GM21367 (cell line): ENCODE measurements around the gene SPTLC3.
"Not testable (repeated sequence)": the region's sequence is repeated elsewhere in the genome, so short reads cannot be mapped to it uniquely, and the experiment has no call there.

Experiments
- ATAC-seq: cut with Tn5 transposase; IDR thresholded peaks from one replicate; pipeline ENCODE4 v1.9.1; 2021; ENCODE audit not compliant: unreplicated experiment

SPTLC3 gene

DNA sequence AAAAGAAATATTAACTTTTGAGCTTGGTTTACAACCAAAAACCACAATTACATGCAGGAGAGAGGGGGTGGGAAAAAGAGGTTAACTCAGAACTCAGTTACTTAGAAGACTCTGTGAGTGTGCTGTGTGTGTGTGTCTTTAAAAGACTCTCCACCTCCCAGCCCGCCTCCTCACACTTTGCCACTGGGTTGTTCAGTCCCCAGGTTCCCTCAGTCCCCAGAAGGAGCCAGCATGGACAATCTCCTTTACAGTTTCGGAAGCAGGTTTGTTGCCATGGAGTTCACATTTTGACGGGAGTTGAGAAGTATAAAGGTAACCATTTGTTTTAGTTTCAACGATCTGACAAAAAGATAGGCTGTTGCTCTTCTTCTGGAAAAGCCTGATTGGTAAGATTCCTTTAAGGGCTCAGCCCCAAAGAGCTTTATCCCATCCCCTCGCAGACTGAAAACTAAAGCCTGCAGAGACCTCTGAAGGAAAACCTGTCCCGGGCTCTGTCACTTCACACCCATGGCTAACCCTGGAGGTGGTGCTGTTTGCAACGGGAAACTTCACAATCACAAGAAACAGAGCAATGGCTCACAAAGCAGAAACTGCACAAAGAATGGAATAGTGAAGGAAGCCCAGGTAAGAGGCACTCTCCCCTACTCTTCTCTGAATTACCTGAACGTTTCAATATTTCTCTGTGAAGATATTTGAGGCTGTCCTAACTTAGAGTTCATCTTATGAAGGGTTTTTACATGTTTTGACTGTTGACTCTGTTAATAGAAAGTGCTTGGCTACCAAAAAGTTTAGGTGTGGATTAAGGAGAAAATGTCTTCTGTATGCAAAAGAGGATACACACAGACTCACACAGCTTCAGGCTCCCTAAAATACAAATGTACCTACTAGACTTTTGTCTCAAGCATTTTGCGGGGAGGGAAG lies at the start of gene SPTLC3:
Gene SPTLC3, plus strand, starts transcription at position 212 of the 921 bp plus-strand sequence. Its CDS starts 296 bp downstream, at position 508.
- ATAC-seq = peak; percentile 22

DNA sequence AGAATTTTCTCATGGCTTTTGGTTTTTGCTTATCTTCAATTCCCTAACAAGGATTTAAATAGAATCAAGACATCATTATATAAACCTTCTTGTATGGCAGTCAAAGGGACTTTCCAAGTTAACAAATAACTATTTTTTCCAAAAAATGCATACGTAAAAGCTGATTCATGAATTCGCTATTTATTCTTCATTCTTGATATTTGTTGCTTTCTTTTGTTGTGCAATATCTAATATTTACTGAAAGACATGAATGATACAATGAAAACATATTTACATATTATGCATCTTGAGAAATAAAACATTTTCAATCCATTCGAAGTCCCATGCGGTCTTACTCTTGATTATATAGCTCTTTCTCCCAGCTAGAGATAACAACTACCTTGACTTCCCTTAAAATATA lies 47.0 kb upstream of the SPTLC3 start:
- no peak for ATAC-seq

DNA sequence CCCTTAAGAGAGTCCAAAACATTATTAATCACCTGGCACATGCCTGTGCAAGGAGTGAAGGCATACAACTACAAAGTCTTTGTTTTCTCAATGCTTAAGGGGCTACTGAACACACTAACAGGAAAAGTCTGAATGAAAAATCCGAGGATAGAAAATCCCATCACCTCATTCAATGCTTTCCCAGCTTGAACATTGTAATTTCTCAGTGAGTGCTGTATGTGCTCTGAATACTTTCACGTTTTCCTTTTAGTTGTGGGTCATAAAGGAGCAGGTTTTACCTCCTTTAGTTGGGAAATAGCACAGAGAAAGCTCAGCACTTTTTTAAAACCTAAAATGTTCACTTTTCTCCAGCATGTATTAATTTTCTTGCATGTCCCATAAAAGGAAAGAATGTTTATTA lies 45.9 kb upstream of the SPTLC3 start:
- no peak for ATAC-seq

DNA sequence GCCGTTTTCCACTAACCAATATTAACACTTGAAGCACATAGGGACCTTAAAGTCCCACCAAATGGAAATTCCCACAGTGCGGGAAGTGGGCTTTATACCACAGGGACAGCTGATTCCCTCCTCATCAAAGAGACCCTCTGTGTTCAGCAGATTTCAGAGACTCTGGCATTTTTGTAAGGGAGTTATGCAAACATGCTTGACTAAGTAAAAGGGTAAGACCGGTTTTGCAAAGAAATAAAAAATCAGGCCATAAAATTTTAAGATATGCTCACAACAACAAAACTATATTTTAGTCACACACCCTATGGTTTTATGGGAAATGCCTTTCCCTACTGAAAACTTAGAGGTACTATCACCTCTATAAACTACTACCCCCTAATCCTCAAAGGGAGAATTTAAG lies 45.4 kb upstream of the SPTLC3 start:
- ATAC-seq = no peak

DNA sequence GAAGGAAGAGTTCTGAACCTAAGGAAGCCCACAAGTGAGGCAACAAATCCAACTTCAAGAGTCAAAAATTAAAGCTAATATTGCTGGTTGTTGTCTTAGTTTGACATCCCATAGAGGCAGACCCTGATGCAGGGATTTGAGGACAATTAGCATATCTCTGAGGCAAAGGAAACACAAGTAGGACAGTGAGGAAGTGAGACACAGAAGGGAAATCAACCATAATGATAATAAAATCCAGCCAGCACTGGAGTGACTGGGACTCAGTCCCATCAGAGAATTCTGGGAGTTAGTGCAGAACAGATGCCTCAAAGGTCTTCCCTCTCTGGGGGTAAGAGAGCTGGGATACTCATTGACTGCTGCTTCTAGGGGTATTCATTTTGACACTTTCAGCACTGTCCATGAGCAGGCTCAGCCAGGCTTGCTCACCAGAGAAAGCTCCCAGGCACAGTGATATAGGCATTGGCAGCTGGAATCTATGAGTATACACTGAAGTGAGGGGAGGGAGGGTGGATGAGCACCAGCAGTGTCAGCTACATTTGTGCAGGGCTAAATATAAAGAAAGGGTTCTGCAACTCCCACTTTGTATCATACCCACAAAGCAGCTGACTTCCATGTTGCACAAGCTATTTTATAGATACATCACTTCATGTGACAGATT lies 43.4 kb upstream of the SPTLC3 start:
- no peak for ATAC-seq

DNA sequence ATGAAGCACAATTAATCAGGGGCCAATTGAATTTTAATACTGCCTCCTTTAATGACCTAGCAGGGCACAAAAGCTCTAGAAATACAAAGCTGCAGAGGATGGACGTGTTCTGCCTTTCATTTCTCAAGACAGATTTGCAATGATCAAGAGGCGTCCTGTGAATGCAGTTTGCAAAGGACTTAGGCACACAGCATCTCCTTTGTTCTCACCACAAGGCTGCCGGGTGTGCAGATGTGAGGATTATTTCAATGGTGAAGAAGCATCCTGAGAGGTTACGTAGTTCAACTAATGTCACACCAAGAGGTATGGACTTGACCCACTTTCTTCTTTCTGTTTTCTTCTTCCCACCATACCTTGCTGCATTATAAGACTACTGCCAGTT lies 42.9 kb upstream of the SPTLC3 start:
- ATAC-seq = no peak

DNA sequence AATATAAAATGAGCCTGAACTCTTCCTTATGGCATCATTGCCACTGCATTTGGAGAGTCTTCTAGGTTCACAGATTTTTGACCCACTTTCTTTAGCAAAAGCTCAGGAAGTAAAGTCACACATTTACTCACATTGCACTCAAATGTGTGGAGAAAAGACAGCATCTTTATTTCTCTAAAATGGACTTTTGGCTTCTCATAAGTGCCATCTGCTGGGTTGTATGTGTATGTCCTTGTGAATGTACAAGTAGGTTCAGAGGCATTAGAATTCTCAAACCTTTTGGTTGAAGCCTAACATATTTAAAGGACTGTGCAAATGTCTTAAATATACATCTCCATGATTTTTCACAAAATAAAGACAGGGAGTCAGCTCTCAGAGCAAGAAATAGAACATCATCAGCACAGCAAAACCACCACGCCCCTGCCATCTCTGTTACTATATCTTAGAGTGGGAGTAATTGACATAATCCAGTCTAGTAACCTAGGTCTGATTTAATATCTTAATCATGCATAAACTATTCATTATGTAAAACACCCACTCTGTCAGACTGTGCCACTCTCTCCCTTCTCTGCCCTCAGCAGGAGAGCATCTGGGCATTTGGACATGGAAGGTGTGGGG lies 42.2 kb upstream of the SPTLC3 start:
- ATAC-seq = no peak

DNA sequence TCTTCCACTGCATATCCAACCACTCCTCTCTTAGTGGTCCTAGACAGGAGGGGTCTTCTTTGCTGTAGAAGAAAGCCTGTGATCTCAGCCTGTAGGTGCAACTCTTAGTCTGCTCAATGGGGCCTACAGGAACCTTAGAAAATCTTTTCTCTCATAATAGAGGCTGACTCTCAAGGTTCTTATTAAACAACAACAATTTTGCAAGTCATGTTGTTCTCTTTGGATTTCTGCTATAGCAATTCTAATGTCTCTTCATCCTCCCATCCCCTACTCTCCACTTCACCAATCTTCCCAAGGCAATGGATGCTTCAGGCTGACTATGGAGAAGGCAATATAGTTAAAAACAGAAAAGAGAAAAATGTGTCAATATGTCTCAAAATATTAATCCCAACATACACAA lies 40.8 kb upstream of the SPTLC3 start:
- no peak for ATAC-seq

DNA sequence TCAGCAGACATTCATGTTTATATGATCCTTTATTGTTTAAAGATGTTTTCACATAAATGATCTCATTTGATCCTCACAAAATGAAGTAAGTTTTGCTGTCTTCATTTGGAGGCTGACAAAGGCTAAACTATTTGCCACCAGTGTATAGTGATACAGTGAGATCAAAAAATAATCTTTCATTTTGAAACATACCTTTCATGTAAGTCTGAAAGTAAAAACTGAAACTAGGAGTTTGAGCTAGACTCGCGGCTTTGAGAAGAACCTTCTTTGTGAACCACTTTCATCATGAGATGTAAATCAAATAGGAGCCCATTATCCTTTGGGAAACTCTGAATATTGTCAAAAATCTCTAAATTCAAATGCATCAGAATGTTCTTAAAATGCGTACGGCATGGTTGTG lies 40.3 kb upstream of the SPTLC3 start:
- ATAC-seq = no peak

DNA sequence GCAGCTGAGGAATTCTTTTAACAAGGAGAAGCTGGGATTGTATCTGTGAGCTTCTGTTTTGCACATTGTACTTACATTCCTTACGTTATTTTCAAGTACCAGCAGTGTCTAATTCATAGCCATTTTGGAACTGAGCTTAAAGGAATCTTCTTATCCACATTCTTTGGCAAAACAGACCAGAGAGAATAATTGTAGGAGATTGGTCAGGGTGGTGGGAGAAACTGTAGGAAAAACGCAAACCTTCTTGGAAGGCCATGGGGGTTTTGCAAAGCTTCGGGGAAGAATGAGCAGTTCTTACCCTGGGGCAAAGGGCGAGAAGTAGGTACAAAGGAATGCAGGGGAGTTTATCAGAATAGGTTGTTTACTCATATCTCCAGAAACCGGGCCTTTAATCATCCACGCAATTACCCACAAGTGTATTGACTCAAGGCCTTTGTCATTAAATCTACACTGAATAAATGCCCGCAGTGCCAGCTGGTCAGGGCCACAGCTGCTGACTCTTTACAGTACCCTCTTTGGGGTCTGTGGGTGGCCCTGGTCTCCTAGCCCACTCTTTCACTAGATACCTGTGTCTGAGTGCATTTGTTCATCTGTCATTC lies 39.6 kb upstream of the SPTLC3 start:
- ATAC-seq = no peak

DNA sequence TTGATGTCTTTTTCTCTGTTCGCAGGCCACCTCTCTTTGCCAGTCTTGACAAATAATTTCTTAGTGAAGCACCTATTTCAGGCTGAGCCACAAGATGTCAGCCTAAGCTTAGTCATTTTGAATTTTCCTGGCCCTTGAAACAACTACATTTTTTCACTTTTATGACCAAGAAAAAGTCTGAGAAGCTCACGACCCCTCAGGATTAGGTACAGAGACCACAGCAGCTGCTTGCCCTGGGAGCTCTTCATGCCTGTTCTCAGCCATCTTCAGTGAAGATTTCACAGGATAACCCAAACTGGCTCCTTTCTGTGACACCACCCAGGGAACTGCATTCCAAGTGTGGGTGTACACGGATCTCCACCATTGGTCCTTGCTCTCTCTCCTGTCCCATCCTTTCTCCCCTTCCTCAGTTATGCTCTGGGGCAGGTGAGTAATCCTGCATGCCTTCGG lies 38.4 kb upstream of the SPTLC3 start:
- ATAC-seq = no peak

DNA sequence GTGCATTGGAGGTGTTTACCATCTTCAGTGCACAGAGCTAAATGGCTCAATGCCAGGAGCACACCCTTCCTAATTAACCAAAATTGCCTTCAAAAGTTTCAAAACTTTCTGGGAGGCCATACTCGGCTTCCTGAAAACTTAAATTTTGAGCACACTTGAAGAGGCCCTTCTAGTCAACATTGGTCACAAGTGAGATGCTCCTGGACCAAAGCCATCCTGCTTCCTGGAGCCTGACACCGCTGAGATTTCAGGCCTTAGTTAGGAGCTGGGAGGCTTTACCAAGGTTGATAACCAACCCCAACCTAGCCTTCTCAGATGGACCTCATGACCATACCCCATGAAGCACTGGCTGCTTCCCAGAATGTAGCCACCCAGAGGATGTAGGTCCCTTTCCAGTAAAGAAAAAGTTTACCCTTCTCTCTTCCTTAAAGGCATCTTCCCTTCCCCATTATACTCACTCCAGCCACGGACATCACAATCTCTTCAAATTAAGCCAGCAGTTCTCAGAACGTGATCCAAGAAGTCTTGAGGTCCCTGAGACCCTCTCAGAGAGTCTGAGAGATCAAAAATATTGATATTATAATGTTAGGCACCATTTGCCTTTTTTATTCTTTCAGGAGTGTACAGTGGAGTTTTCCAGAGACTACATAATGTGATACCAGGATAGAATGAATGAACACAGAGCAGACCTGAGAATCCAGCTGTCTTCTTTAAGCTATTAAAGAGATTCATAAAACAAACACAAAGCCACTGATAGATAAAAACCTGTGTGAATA lies 32.8 kb upstream of the SPTLC3 start:
- ATAC-seq = no peak

DNA sequence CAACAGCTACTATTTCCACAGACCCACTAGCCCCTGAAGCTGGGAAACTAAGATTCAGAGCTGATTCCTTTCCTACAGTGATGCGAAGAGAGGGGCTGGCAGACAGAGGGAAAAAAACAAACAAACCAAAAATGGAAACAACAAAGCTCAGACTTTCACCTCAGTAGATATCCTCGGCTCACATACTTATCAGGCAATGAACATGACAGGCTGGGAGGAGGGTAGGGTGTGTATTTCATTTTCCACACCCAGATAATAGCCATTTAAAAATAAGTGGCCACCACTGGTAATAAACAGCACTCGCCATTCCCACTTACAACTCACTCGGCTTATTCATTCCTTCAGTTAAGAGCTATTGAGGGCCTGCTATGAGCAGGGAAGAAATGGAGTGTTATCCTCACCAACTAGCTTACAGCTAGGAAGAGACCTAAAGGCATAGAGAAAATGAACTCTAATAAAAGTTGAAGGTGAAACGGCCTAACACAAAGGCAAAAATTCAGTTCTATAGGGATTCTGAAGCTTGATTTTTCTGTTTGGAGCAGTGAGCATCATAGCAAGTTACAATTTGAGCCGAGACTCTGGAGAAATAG lies 32.0 kb upstream of the SPTLC3 start:
- ATAC-seq = no peak

DNA sequence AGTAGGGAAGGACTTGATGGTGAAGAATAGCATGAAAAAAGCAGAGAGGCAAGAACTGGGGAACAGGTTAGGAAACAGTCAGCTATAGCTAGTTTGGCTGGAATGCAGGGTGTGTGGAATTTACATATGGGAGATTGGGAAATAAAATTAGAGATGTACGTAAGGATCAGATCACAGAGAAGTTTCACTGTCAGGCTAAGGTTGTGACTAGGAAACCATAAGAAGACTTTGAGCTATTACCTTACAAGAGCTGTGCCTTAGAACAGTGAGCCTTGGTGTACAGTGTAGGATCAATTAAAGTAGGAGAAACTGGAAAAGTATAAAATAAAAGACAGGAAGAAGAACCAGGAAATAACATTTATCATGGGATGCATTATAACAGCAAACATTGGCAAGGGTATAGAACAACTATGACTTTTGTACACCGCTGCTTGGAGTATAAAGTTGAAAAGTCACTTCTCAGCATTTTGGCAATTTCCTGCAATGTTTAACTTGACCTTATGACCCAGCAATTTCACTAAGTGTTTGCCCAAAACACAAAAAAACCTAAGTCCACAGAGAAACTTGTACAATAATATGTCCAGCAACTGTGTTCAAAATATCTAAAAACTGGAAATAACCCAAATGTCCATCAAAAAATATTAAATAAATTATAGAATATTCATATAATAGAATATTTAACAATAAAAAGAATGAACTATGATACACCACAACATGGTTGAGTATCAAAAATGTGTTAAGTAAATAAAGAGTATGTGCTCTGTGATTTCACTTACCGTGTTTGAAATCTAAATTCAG lies 31.2 kb upstream of the SPTLC3 start:
- ATAC-seq = no peak

DNA sequence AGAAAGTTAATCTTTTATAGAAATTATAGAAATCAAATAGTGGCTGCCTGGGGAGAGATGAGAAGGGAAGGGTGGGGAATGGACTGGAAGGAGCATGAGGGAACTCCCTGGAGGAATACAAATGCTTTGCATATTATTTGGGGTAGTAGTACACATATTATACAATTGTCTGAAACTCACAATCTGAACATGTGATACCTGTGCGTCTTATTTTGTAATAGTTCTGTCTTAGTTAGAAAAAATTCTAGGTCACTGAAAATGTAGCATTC lies 30.7 kb upstream of the SPTLC3 start:
- no peak for ATAC-seq

DNA sequence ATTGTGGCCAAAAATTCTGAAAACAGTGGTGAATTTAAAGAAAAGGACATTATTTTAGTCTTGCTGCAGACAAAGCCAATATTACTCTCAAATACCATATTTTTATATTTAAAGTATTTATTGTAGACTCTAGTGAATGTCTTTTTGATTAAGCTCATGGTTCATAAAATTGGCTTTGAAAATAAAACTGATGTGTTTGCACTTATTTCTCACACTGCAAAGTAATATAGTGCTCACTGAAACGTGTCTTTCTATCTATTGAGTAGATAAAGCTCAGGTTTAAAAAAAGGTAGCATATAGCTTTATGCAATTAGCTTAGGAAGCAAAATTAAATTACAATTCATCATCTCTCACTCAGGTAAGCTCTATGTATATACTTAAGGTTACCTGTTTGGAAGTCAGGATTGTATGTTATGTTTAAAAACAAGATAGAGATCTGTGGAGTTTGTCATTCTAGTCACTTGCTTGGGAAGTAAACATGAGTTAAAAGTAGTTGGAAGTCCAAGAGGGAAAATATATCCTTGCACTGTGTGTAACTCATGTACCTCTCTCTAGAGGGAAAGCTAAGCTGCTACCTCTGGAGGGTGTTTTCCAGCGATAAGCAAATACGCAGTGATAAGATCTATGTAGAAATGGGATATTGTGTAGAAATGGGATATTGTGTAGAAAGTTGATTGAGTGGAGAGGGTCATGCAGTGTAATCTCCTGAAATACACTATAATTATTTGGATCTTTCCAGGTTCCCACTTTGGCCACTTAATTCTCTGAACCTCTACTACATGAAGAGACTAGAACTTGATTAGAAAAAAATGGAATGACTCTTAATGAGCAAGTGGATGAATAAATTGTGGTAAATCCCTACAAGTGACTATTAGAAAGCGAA lies 29.9 kb upstream of the SPTLC3 start:
- no peak for ATAC-seq

DNA sequence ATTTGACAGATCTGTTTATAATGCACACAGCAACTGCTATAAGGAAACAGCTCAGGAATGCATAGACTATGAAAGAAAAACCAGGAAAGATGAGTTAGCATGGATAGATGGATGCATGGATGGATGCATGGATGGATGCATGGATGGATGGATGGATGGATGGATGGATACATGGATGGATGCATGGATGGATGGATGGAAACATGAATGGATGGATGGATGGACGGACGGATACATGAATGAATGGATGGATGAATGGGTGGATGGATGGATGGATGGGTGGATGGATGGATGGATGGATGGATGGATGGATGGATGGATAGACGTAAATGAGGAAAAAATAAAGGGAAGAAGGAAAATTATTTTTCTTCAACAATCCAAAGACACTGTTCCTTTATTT lies 29.1 kb upstream of the SPTLC3 start:
- ATAC-seq = not testable (repeated sequence)

DNA sequence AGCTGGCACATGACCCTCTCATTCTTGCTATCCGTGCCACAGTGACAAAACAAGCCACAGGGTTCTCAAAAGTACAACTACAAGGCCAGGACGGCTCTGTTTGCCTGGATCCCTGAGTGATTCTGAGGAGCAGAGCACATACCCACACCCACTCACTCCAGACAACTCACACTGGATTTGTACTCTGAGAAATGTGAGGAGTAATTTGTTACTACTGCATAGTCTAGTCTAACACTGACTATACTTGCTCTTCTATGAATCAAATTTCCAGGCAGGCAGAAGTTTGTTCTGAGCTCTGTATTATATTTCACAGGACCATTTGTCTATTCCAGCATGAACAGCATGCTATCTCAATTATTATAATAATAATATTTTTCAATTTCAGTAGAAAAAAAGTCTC lies 26.7 kb upstream of the SPTLC3 start:
- no peak for ATAC-seq
